CD4-positive, alpha-beta T cell treated with Interleukin-15 for 1 hour (primary cell): ENCODE measurements around the gene LRRN2.

Experiments
- DNase-seq: peaks from one replicate; pipeline ENCODE4 v3.0.0-alpha.2; 2020

The LRRN2 gene

GRCh38 chr1:204624631-204625216, 60.8 kb downstream of the LRRN2 start:
- no peak for DNase-seq

- DNase-seq: peak; percentile 19
These were observed 61.6 kb downstream of the LRRN2 start for GRCh38 chr1:204623894-204624361.

- no peak for DNase-seq
These were observed 62.1 kb downstream of the LRRN2 start for GRCh38 chr1:204623365-204623893.

GRCh38 chr1:204621996-204622395, 63.5 kb downstream of the LRRN2 start:
- no peak for DNase-seq

- no peak for DNase-seq
These were observed 64.1 kb downstream of the LRRN2 start for GRCh38 chr1:204621396-204621795.

GRCh38 chr1:204619721-204620120, 65.8 kb downstream of the LRRN2 start:
- DNase-seq: no peak

GRCh38 chr1:204618148-204618760, 67.3 kb downstream of the LRRN2 start:
- DNase-seq: no peak

GRCh38 chr1:204617256-204618147, 68.0 kb downstream of the LRRN2 start:
- no peak for DNase-seq

- no peak for DNase-seq
These were observed 68.9 kb downstream of the LRRN2 start for GRCh38 chr1:204616641-204617040.

- DNase-seq: no peak
These were observed 69.7 kb downstream of the LRRN2 start for GRCh38 chr1:204615881-204616280.

- no peak for DNase-seq
These were observed 71.9 kb downstream of the LRRN2 start for GRCh38 chr1:204613636-204614035.

GRCh38 chr1:204612326-204612725, 73.2 kb downstream of the LRRN2 start:
- DNase-seq: no peak

- no peak for DNase-seq
These were observed 74.5 kb downstream of the LRRN2 start for GRCh38 chr1:204611036-204611435.

GRCh38 chr1:204607910-204608309, 77.6 kb downstream of the LRRN2 start:
- DNase-seq: no peak

GRCh38 chr1:204605791-204606190, 79.7 kb downstream of the LRRN2 start:
- no peak for DNase-seq

- no peak for DNase-seq
These were observed 82.5 kb downstream of the LRRN2 start for GRCh38 chr1:204602871-204603542.

- no peak for DNase-seq
These were observed 83.4 kb downstream of the LRRN2 start for GRCh38 chr1:204602111-204602579.

GRCh38 chr1:204600968-204601367, 84.6 kb downstream of the LRRN2 start:
- DNase-seq: no peak

- DNase-seq: no peak
These were observed 85.3 kb downstream of the LRRN2 start for GRCh38 chr1:204600203-204600602.

- no peak for DNase-seq
These were observed 85.9 kb downstream of the LRRN2 start for GRCh38 chr1:204599596-204599995.

GRCh38 chr1:204599098-204599497, 86.4 kb downstream of the LRRN2 start:
- DNase-seq: no peak

GRCh38 chr1:204598319-204598969, 87.1 kb downstream of the LRRN2 start:
- DNase-seq: no peak
